ENCODE measurements around the gene HTATIP2. TPM values are rescaled to one million over a fixed set of nuclear protein-coding genes. Genes with fewer than 3 reads are reported as not detected.

HTATIP2 gene
- total and polyA plus RNA-seq, 4 donors = 9.3 to 69.3 (median 39.6) TPM

GRCh38 chr11:20353829-20354434, 9.6 kb upstream of the HTATIP2 start:
- ATAC-seq (ENCODE audit: insufficient read depth, low FRiP score) (peak; percentile 78), DNase-seq (peak in 2 of 3 donors; percentile 45 to 57)
- WGBS, 2 donors = 10% methylated on average over 6 of the region's 6 CpGs
- Histone ChIP-seq H3K27ac (ENCODE audit: low read depth in 1 of 2, low read length in 1 of 2) (no peak overlapping the region), H3K36me3 (ENCODE audit: control insufficient read depth in 4 of 4, insufficient read depth in 4 of 4, low read length in 4 of 4) (no peaks in the 10 kb centered on the region), H3K9ac (ENCODE audit: insufficient read depth in 1 of 2, low read length in 2 of 2) (no peak overlapping the region), H3K4me1 (ENCODE audit: control insufficient read depth in 5 of 5, insufficient read depth in 5 of 5, low read length in 5 of 5) (no peaks in the 10 kb centered on the region), H3K4me3 (no peak overlapping the region), H3K9me3 (ENCODE audit: control insufficient read depth in 4 of 4, insufficient read depth in 3 of 4, low read length in 3 of 4) (no peaks in the 10 kb centered on the region), H3K27me3 (ENCODE audit: control insufficient read depth in 3 of 3, insufficient read depth in 3 of 3, low read length in 2 of 3) (peaks cover 0 to 7% (median 0%) of the 10 kb centered on the region in 3 donors)
- peak; percentile 55 for TF ChIP-seq CTCF (IDR thresholded peaks at IDR 0.05; ENCODE audit: control extremely low read depth, extremely low read depth)

- 46 to 50% methylated on average over 11 to 12 of the region's 12 CpGs for WGBS, 2 donors
- H3K36me3 ChIP-seq (ENCODE audit: control insufficient read depth in 4 of 4, insufficient read depth in 4 of 4, low read length in 4 of 4) = no peaks in the 10 kb centered on the region
- DNase-seq (peak in 2 of 3 donors; percentile 21 to 43), ATAC-seq (ENCODE audit: insufficient read depth, low FRiP score) (no peak)
- H3K27me3 ChIP-seq (ENCODE audit: control insufficient read depth in 3 of 3, insufficient read depth in 3 of 3, low read length in 2 of 3) = peaks cover 0 to 9% (median 0%) of the 10 kb centered on the region in 3 donors
- no peak overlapping the region for H3K27ac ChIP-seq (ENCODE audit: low read depth in 1 of 2, low read length in 1 of 2)
- H3K9ac ChIP-seq (ENCODE audit: insufficient read depth in 1 of 2, low read length in 2 of 2) = no peak overlapping the region
- H3K9me3 ChIP-seq (ENCODE audit: control insufficient read depth in 4 of 4, insufficient read depth in 3 of 4, low read length in 3 of 4) = no peaks in the 10 kb centered on the region
- no peaks in the 10 kb centered on the region for H3K4me1 ChIP-seq (ENCODE audit: control insufficient read depth in 5 of 5, insufficient read depth in 5 of 5, low read length in 5 of 5)
- H3K4me3 ChIP-seq = no peak overlapping the region
- TF ChIP-seq CTCF (IDR thresholded peaks at IDR 0.05; ENCODE audit: control extremely low read depth, extremely low read depth) = peak; percentile 10
Measured at GRCh38 chr11:20355221-20356219, 8.0 kb upstream of the HTATIP2 start.

- no peaks in the 10 kb centered on the region for H3K9me3 ChIP-seq (ENCODE audit: control insufficient read depth in 4 of 4, insufficient read depth in 3 of 4, low read length in 3 of 4)
- H3K4me3 ChIP-seq = no peak overlapping the region
- 55 to 68% methylated on average over 1 of the region's 1 CpG for WGBS, 2 donors
- H3K27ac ChIP-seq (ENCODE audit: low read depth in 1 of 2, low read length in 1 of 2) = no peak overlapping the region
- TF ChIP-seq CTCF (IDR thresholded peaks at IDR 0.05; ENCODE audit: control extremely low read depth, extremely low read depth) = no peak
- no peaks in the 10 kb centered on the region for H3K4me1 ChIP-seq (ENCODE audit: control insufficient read depth in 5 of 5, insufficient read depth in 5 of 5, low read length in 5 of 5)
- H3K36me3 ChIP-seq (ENCODE audit: control insufficient read depth in 4 of 4, insufficient read depth in 4 of 4, low read length in 4 of 4) = no peaks in the 10 kb centered on the region
- no peak for DNase-seq
- peaks cover 0 to 9% (median 0%) of the 10 kb centered on the region in 3 donors for H3K27me3 ChIP-seq (ENCODE audit: control insufficient read depth in 3 of 3, insufficient read depth in 3 of 3, low read length in 2 of 3)
- ATAC-seq (ENCODE audit: insufficient read depth, low FRiP score) = no peak
- H3K9ac ChIP-seq (ENCODE audit: insufficient read depth in 1 of 2, low read length in 2 of 2) = no peak overlapping the region
Measured at GRCh38 chr11:20357150-20357549, 6.4 kb upstream of the HTATIP2 start.

All from lung (tissue), 12 donors.